Trophoblast cell (in vitro differentiated cells and primary cell): ENCODE results near the gene TSPYL4.

Experiments
- DNase-seq, 2 donors: peaks; one replicate each; pipeline ENCODE4 v3.0.0-alpha.2; 2016
- H2AFZ ChIP-seq: 2 replicates; pipeline ENCODE4 v1.6.1; 2013; ENCODE audit warnings: low read length, moderate library complexity, mild to moderate bottlenecking; ENCODE audit not compliant: insufficient read depth, poor library complexity
- H2AK5ac ChIP-seq: 2 replicates; pipeline ENCODE4 v1.6.1; 2013; ENCODE audit warnings: mild to moderate bottlenecking, low read length
- H2BK120ac ChIP-seq: 2 replicates; pipeline ENCODE4 v1.6.1; 2013; ENCODE audit warnings: low read length, mild to moderate bottlenecking, moderate library complexity; ENCODE audit not compliant: insufficient read depth, poor library complexity
- H2BK12ac ChIP-seq: 2 replicates; pipeline ENCODE4 v1.6.1; 2013; ENCODE audit warnings: mild to moderate bottlenecking, low read length, moderate library complexity
- H2BK5ac ChIP-seq: 2 replicates; pipeline ENCODE4 v1.6.1; 2013; ENCODE audit warnings: low read length, low read depth, moderate library complexity, mild to moderate bottlenecking; ENCODE audit not compliant: poor library complexity
- H3K14ac ChIP-seq: 2 replicates; pipeline ENCODE4 v1.6.1; 2013; ENCODE audit warnings: mild to moderate bottlenecking, low read length
- H3K18ac ChIP-seq: 2 replicates; pipeline ENCODE4 v1.6.1; 2013; ENCODE audit warnings: mild to moderate bottlenecking, low read length
- H3K23ac ChIP-seq: 2 replicates; pipeline ENCODE4 v1.6.1; 2013; ENCODE audit warnings: low read length
- H3K27ac ChIP-seq: 2 replicates; pipeline ENCODE4 v1.5.1; 2013; ENCODE audit warnings: low read depth, mild to moderate bottlenecking, inconsistent platforms, low read length, moderate library complexity
- H3K27me3 ChIP-seq: 2 replicates; pipeline ENCODE4 v1.6.1; 2013; ENCODE audit warnings: inconsistent platforms, mild to moderate bottlenecking, low read length, moderate library complexity; ENCODE audit not compliant: insufficient read depth
- H3K36me3 ChIP-seq, 2 experiments: 1 replicate in 1 of 2; 2 replicates in 1 of 2; pipeline ENCODE4 v1.6.1; 2013; ENCODE audit warnings: low read length in 2 of 2, mild to moderate bottlenecking in 2 of 2, moderate library complexity in 1 of 2; ENCODE audit not compliant: insufficient read depth in 2 of 2, control insufficient read depth in 1 of 2
- H3K4ac ChIP-seq: 2 replicates; pipeline ENCODE4 v1.6.1; 2013; ENCODE audit warnings: low read depth, mild to moderate bottlenecking, low read length, moderate library complexity
- H3K4me1 ChIP-seq, 2 experiments: 1 replicate in 1 of 2; 2 replicates in 1 of 2; pipeline ENCODE4 v1.6.1; 2013; ENCODE audit warnings: low read length in 2 of 2, mild to moderate bottlenecking in 2 of 2, moderate library complexity in 1 of 2; ENCODE audit not compliant: insufficient read depth in 2 of 2, control insufficient read depth in 1 of 2
- H3K4me2 ChIP-seq: 2 replicates; pipeline ENCODE4 v1.6.1; 2013; ENCODE audit warnings: inconsistent platforms, mild to moderate bottlenecking, low read length, moderate library complexity
- H3K4me3 ChIP-seq: 2 replicates; pipeline ENCODE4 v1.5.1; 2013; ENCODE audit warnings: mild to moderate bottlenecking, low read depth, low read length, inconsistent platforms
- H3K79me1 ChIP-seq: one replicate; pipeline ENCODE4 v1.6.1; 2013; ENCODE audit warnings: low read length
- H3K79me2 ChIP-seq: 2 replicates; pipeline ENCODE4 v1.6.1; 2013; ENCODE audit warnings: low read length, mild to moderate bottlenecking; ENCODE audit not compliant: control insufficient read depth, insufficient read depth, poor library complexity
- H3K9ac ChIP-seq: 2 replicates; pipeline ENCODE4 v1.6.1; 2013; ENCODE audit warnings: mild to moderate bottlenecking, low read length
- H3K9me3 ChIP-seq: 2 replicates; pipeline ENCODE4 v1.6.1; 2013; ENCODE audit warnings: low read depth, mild to moderate bottlenecking, control low read depth, inconsistent platforms, low read length; ENCODE audit not compliant: insufficient read depth
- H4K12ac ChIP-seq: 2 replicates; pipeline ENCODE4 v1.6.1; 2013; ENCODE audit warnings: low read depth, mild to moderate bottlenecking, low read length, moderate library complexity
- H4K8ac ChIP-seq: 2 replicates; pipeline ENCODE4 v1.6.1; 2013; ENCODE audit warnings: low read depth, mild to moderate bottlenecking, low read length, moderate library complexity
- H4K91ac ChIP-seq: one replicate; pipeline ENCODE4 v1.6.1; 2013; ENCODE audit warnings: low read depth, mild to moderate bottlenecking, low read length, moderate library complexity
- WGBS: extraction: QIAGEN DNeasy Blood & Tissue Kit; methylation state at CpG from one replicate; pipeline ENCODE4 v1.1.7; 2013; ENCODE audit warnings: missing lambda C conversion rate; ENCODE audit not compliant: insufficient read length, insufficient coverage; ENCODE audit errors: extremely low coverage; 5-methylcytosine and 5-hydroxymethylcytosine counted together

Gene TSPYL4

DNA sequence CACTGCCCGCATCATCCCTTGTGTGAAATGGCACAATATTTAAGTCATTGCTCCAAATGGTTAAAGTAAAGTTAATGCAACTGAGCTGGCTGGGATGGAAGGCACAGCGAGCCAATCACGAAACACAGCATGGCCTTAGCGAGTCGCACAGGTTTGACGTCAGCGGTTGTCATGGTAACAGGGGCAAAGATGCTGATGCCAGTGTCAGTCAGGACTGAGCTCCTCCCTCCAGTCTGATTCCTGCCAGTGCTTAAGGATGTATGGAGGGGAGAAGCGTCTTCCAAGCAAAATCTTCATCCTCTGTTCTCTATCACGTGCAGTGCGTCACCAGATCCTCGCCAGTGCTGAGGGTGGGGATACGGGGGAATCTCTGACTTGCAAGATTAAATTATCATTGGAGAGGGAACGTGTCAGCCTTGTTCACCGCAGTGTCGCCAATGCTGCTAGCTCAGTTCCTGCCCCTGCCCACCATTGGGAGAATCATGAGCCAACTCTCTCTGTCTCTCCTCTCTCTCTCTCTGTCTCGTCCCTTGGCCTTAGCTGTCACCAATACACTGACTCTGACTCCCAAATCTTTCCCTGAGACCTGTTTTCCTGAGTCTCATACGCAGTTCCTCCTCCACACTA is 24.5 kb downstream of the TSPYL4 start:
- H3K23ac ChIP-seq, result no peak overlapping the region
- no peaks in the 10 kb centered on the region for H3K4me1 ChIP-seq
- no peak overlapping the region for H4K12ac ChIP-seq
- no peak overlapping the region for H3K27ac ChIP-seq
- H3K36me3 ChIP-seq, result no peaks in the 10 kb centered on the region
- H3K27me3 ChIP-seq, result no peaks in the 10 kb centered on the region
- no peak overlapping the region for H2BK12ac ChIP-seq
- peak overlapping the region; percentile 3 for H3K9ac ChIP-seq
- H4K8ac ChIP-seq, result no peak overlapping the region
- peak overlapping the region; percentile 53 for H3K4me2 ChIP-seq
- no peaks in the 10 kb centered on the region for H3K9me3 ChIP-seq
- no peak overlapping the region for H2AK5ac ChIP-seq
- DNase-seq, result no peak
- no peak overlapping the region for H2AFZ ChIP-seq
- WGBS, result no CpG with 5 or more reads among the region's 17 CpGs
- H3K14ac ChIP-seq, result no peak overlapping the region
- H3K4ac ChIP-seq, result no peak overlapping the region
- H3K18ac ChIP-seq, result no peak overlapping the region
- H2BK120ac ChIP-seq, result no peak overlapping the region
- no peak overlapping the region for H4K91ac ChIP-seq
- no peak overlapping the region for H2BK5ac ChIP-seq
- H3K4me3 ChIP-seq, result no peak overlapping the region
- no peaks in the 10 kb centered on the region for H3K79me1 ChIP-seq
- no peaks in the 10 kb centered on the region for H3K79me2 ChIP-seq

DNA sequence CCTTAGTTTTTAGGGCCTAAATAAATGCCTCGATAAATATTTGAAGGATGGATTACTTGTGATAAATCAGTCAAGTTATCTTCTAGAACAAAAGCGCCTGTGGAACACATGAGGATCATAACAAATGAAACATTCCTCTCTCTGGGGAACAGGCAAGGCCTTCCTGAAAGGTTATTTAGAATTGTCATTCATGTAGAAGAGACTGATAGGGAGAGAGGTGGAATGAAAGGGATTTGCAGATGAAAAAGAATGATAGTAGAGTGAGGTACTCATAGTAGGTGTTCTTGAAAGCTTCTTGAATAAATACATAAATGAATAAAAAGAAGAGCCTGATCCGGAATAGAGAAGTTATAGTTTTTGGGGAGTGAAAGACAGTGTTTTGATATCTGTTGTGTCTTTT is 30.5 kb downstream of the TSPYL4 start:
- no peaks in the 10 kb centered on the region for H3K36me3 ChIP-seq
- H3K18ac ChIP-seq, result no peak overlapping the region
- H2BK5ac ChIP-seq, result no peak overlapping the region
- no peak for DNase-seq
- H3K27me3 ChIP-seq, result no peaks in the 10 kb centered on the region
- no peak overlapping the region for H4K8ac ChIP-seq
- H2AK5ac ChIP-seq, result no peak overlapping the region
- H3K9me3 ChIP-seq, result no peaks in the 10 kb centered on the region
- H3K23ac ChIP-seq, result no peak overlapping the region
- no peak overlapping the region for H2BK12ac ChIP-seq
- H4K12ac ChIP-seq, result no peak overlapping the region
- H3K27ac ChIP-seq, result no peak overlapping the region
- H3K79me2 ChIP-seq, result no peaks in the 10 kb centered on the region
- H4K91ac ChIP-seq, result no peak overlapping the region
- no peak overlapping the region for H3K4me3 ChIP-seq
- peaks cover 0 to 2% of the 10 kb centered on the region in 2 experiments for H3K4me1 ChIP-seq
- H3K9ac ChIP-seq, result no peak overlapping the region
- H3K4ac ChIP-seq, result no peak overlapping the region
- H3K79me1 ChIP-seq, result no peaks in the 10 kb centered on the region
- no CpG with 5 or more reads among the region's 3 CpGs for WGBS
- no peak overlapping the region for H2BK120ac ChIP-seq
- H3K14ac ChIP-seq, result no peak overlapping the region
- no peak overlapping the region for H2AFZ ChIP-seq
- H3K4me2 ChIP-seq, result no peak overlapping the region

DNA sequence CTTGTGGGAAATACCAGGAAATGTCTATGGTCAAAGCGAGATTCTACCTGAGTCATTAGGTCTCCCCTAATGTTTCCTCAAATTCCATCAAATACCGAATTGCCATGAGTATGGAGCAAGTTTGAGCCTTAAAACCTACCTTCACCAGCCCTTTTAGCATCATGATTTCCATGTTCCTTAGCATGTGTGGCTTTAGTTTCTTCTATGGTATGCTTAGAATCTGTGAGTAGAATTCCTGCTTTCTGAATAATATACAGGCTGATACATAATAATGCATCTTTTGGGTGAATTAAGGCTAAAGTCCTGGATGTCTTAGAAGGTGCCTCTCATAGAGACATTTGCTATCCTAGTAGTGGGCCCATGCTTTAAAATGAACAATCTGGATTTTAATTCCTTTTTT is 32.0 kb downstream of the TSPYL4 start:
- Histone ChIP-seq H4K8ac (no peak overlapping the region), H2BK12ac (no peak overlapping the region), H3K23ac (no peak overlapping the region), H3K79me1 (no peaks in the 10 kb centered on the region), H3K14ac (no peak overlapping the region), H3K4me1 (peaks cover 0 to 2% of the 10 kb centered on the region in 2 experiments), H2AFZ (no peak overlapping the region), H3K9ac (no peak overlapping the region), H3K18ac (no peak overlapping the region), H3K4me3 (no peak overlapping the region), H3K27ac (no peak overlapping the region), H3K9me3 (no peaks in the 10 kb centered on the region), H4K12ac (no peak overlapping the region), H4K91ac (no peak overlapping the region), H2BK5ac (no peak overlapping the region), H3K27me3 (no peaks in the 10 kb centered on the region), H3K4ac (no peak overlapping the region), H2AK5ac (no peak overlapping the region), H2BK120ac (no peak overlapping the region), H3K36me3 (no peaks in the 10 kb centered on the region), H3K79me2 (no peaks in the 10 kb centered on the region), H3K4me2 (no peak overlapping the region)
- WGBS, result no CpG with 5 or more reads among the region's 2 CpGs
- DNase-seq, result peak in 1 of 2 donors; percentile 62

DNA sequence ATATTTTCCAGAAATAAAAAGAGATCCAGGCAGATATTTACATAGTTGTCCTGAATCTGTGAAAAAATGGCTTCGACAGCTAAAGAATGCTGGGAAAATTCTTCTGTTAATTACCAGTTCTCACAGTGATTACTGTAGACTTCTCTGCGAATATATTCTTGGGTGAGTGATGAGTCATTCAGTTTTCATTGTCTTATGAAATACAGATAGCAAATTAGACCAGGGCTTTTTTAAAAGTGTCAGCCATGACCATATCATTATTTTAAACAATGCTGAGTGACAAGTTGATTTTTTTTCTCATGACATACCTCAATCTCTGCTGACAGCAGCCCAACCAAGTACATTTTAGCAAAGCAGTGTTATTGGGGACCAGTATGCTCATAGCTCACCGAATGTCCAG is 32.8 kb downstream of the TSPYL4 start:
- Histone ChIP-seq H2AFZ (no peak overlapping the region), H3K18ac (no peak overlapping the region), H2BK5ac (no peak overlapping the region), H4K12ac (no peak overlapping the region), H2BK12ac (no peak overlapping the region), H3K27ac (no peak overlapping the region), H3K23ac (no peak overlapping the region), H3K14ac (no peak overlapping the region), H3K9ac (no peak overlapping the region), H2BK120ac (no peak overlapping the region), H4K8ac (no peak overlapping the region), H3K4me3 (no peak overlapping the region), H3K79me1 (no peaks in the 10 kb centered on the region), H4K91ac (no peak overlapping the region), H3K4me1 (peaks cover 0 to 2% of the 10 kb centered on the region in 2 experiments), H3K4ac (no peak overlapping the region), H3K4me2 (no peak overlapping the region), H3K9me3 (no peaks in the 10 kb centered on the region), H2AK5ac (no peak overlapping the region), H3K36me3 (no peaks in the 10 kb centered on the region), H3K79me2 (no peaks in the 10 kb centered on the region), H3K27me3 (no peaks in the 10 kb centered on the region)
- no CpG with 5 or more reads among the region's 3 CpGs for WGBS
- peak in 1 of 2 donors; percentile 61 for DNase-seq
